Kidney (tissue), 14 donors: Measurements from ENCODE around the gene ZPLD1. TPM values are rescaled to one million over a fixed set of nuclear protein-coding genes. Genes with fewer than 3 reads are reported as not detected.

Source experiments
- DNase-seq, 5 donors: peaks; one replicate each; pipeline ENCODE4 v3.0.0-alpha.2; 2013 to 2020
- FAIRE-seq: peaks from 2 replicates; lab custom pipeline; 2012; peaks lifted over from hg19 to GRCh38; lab: Jason Lieb, UNC
- H3K27ac ChIP-seq, 2 donors: one replicate each; pipeline ENCODE4 v1.7.0; 2013; ENCODE audit warnings: low read depth in 2 of 2, low read length in 2 of 2, inconsistent platforms in 1 of 2
- H3K27me3 ChIP-seq: one replicate; pipeline ENCODE4 v1.7.1; 2013; ENCODE audit warnings: low read length, inconsistent platforms; ENCODE audit not compliant: control insufficient read depth, insufficient read depth
- H3K36me3 ChIP-seq, 3 donors: one replicate each; pipeline versions ENCODE4 v1.7.0 to v1.7.1; 2013; ENCODE audit warnings: low read length in 3 of 3, control low read depth in 1 of 3, inconsistent platforms in 1 of 3; ENCODE audit not compliant: insufficient read depth in 3 of 3, control insufficient read depth in 2 of 3
- H3K4me1 ChIP-seq, 3 donors: one replicate each; pipeline versions ENCODE4 v1.7.0 to v1.7.1; 2013; ENCODE audit warnings: low read length in 3 of 3, inconsistent platforms in 1 of 3, low read depth in 1 of 3; ENCODE audit not compliant: control insufficient read depth in 2 of 3, insufficient read depth in 2 of 3
- H3K4me3 ChIP-seq, 3 donors: one replicate each; pipeline versions ENCODE4 v1.7.0 to v1.8.1; 2013; ENCODE audit warnings: low read length in 3 of 3, control low read depth in 1 of 3, inconsistent platforms in 1 of 3
- H3K9ac ChIP-seq, 3 donors: one replicate each; pipeline versions ENCODE4 v1.7.0 to v1.7.1; 2013; ENCODE audit warnings: low read length in 3 of 3, control low read depth in 1 of 3, inconsistent platforms in 1 of 3
- H3K9me3 ChIP-seq, 3 donors: one replicate each; pipeline versions ENCODE4 v1.7.0 to v1.7.1; 2013; ENCODE audit warnings: low read length in 3 of 3, control low read depth in 1 of 3, inconsistent platforms in 1 of 3; ENCODE audit not compliant: control insufficient read depth in 2 of 3, insufficient read depth in 1 of 3
- intact Hi-C: fragments of 100-400 bp; cut with DNase I; formaldehyde crosslinking; loops from one replicate; pipeline ENCODE4 v1.11.1; 2022
- polyA plus RNA-seq: library from polyadenylated mRNA; stranded (reverse); fragments of 350-450 nt; fragmentation: Illumina TruSeq; extraction: RNeasy Lipid Tissue Mini Kit (QIAGEN cat#74804); gene quantifications from one replicate; pipeline ENCODE4 v1.2.3, GENCODE V29; 2014; ENCODE audit warnings: low read depth, low replicate concordance; ENCODE audit not compliant: insufficient read depth
- total RNA-seq: library from RNA; stranded (reverse); fragmentation: NEBNext Ultra II Directional; extraction: Animal tissue kit (Norgen Biotek cat#: 25700); gene quantifications from one replicate; pipeline ENCODE4 v1.2.1, GENCODE V29; 2021
- TF ChIP-seq, protein P1 (sequence below): IDR thresholded peaks from 3 replicates; pipeline ENCODE4 v1.5.1; 2012; ENCODE audit warnings: mild to moderate bottlenecking, moderate library complexity, borderline replicate concordance; ENCODE audit not compliant: insufficient read depth; ENCODE audit errors: extremely low read depth
- donor health status: control.
- donor health status: control.
- donor health status: control.
- donor health status: control.
- donor health status: control.
- donor health status: DM: yes; HTN: yes; CAD: no.
- donor health status: Normal renal cell carcinoma (clear cell type).

ZPLD1 gene
- total and polyA plus RNA-seq, 2 donors from 2014 or later, result 1.2 TPM; not detected in 1

DNA sequence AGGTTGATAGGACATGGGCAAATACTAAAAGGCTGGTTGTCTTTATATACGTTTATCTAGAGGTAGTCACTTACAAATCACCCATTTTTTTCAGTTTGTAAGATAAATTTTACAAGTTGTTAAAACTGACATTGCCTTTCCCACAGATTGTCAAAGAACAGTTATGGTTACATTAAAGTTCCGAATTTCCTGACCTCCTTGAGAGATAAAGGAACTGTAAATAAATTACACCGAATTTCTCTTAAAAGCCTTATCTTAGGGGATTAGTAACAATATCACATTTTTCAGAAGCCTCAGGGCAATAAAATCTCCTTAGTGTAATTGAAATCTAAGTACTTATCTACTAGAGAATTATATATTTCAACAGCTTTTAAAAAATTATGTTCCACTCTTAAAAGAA, 49.5 kb downstream of the ZPLD1 start:
- Histone ChIP-seq H3K27me3 (no peaks in the 10 kb centered on the region), H3K9me3 (no peaks in the 10 kb centered on the region), H3K9ac (no peak overlapping the region), H3K36me3 (no peaks in the 10 kb centered on the region), H3K4me1 (peaks cover 0 to 2% (median 0%) of the 10 kb centered on the region in 3 donors), H3K4me3 (no peak overlapping the region), H3K27ac (no peak overlapping the region)
- intact Hi-C loops, result no loop called here
- TF ChIP-seq, protein P1, sequence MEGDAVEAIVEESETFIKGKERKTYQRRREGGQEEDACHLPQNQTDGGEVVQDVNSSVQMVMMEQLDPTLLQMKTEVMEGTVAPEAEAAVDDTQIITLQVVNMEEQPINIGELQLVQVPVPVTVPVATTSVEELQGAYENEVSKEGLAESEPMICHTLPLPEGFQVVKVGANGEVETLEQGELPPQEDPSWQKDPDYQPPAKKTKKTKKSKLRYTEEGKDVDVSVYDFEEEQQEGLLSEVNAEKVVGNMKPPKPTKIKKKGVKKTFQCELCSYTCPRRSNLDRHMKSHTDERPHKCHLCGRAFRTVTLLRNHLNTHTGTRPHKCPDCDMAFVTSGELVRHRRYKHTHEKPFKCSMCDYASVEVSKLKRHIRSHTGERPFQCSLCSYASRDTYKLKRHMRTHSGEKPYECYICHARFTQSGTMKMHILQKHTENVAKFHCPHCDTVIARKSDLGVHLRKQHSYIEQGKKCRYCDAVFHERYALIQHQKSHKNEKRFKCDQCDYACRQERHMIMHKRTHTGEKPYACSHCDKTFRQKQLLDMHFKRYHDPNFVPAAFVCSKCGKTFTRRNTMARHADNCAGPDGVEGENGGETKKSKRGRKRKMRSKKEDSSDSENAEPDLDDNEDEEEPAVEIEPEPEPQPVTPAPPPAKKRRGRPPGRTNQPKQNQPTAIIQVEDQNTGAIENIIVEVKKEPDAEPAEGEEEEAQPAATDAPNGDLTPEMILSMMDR, result no peak
- no peak for DNase-seq
- FAIRE-seq, result no peak

DNA sequence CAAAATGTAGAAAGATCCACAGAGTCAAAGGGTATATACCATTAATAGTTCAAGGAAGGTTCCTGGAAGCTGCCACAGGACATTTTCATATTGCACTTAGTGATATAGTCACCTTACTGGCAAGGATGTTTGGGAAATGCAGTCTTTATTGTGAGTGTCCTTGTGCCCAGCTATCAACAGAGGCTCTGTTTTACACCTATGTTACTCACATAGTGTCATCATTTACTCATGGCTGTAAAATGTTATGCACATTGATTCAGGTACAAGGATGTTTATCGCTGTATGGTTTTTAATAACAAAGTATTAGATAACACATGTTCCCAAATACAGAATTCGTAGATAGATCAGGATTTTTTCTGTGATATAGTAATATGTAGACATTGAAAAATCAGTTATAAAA, 50.9 kb downstream of the ZPLD1 start:
- Histone ChIP-seq H3K4me1 (no peaks in the 10 kb centered on the region), H3K9me3 (no peaks in the 10 kb centered on the region), H3K27me3 (no peaks in the 10 kb centered on the region), H3K4me3 (no peak overlapping the region), H3K36me3 (no peaks in the 10 kb centered on the region), H3K27ac (no peak overlapping the region), H3K9ac (no peak overlapping the region)
- TF ChIP-seq, protein P1, result no peak
- DNase-seq (no peak), FAIRE-seq (no peak)
- intact Hi-C loops, result no loop called here

DNA sequence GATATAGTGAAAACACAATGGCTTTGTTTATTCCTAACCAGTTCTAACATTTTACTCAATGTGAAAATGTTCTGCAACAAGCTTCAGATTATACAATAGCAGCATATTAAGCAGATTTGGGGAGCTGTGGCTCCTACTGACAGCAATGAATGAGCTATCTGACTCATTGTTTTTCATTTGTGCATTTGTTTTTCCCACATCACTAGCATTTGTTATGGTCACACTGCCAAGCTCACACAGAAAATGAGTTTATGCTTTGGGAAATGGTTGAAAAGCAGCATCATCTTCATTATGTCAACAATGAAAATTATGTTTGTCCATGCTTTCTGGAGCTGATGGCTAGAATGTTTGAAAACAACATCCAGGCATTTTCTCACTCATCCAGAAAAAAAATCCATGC, 53.5 kb downstream of the ZPLD1 start:
- Histone ChIP-seq H3K9ac (no peak overlapping the region), H3K36me3 (no peaks in the 10 kb centered on the region), H3K4me3 (no peak overlapping the region), H3K9me3 (no peaks in the 10 kb centered on the region), H3K4me1 (no peaks in the 10 kb centered on the region), H3K27ac (no peak overlapping the region), H3K27me3 (no peaks in the 10 kb centered on the region)
- FAIRE-seq, result no peak
- TF ChIP-seq, protein P1, result no peak
- intact Hi-C loops, result no loop called here
- no peak for DNase-seq

DNA sequence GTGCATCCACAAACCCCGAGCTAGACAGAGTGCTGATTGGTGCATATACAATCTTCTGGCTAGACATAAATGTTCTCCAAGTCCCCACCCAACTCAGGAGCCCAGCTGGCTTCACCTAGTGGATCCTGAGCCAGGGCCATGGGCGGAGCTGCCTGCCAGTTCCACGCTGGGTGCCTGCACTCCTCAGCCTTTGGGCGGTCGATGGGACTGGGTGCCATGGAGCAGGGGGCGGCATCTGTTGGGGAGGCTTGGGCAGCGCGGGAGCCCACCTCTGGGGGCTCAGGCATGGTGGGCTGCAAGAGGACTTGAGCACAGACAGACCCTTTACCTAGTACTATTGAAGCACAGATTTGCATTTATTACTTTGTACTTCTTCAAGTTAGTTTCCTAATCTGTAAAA, 57.5 kb downstream of the ZPLD1 start:
- H3K27ac ChIP-seq, result no peak overlapping the region
- TF ChIP-seq, protein P1, result no peak
- intact Hi-C loops, result no loop called here
- no peaks in the 10 kb centered on the region for H3K27me3 ChIP-seq
- H3K9me3 ChIP-seq, result no peaks in the 10 kb centered on the region
- H3K4me3 ChIP-seq, result no peak overlapping the region
- FAIRE-seq (no peak), DNase-seq (no peak)
- H3K9ac ChIP-seq, result no peak overlapping the region
- no peaks in the 10 kb centered on the region for H3K4me1 ChIP-seq
- H3K36me3 ChIP-seq, result no peaks in the 10 kb centered on the region
